Activated CD4-positive, alpha-beta memory T cell treated with anti-CD3 and anti-CD28 coated beads, Interleukin-2, amount 10 ng/mL, durations not matched to agents 7 days and 5 days (primary cell): ENCODE measurements around the gene SIM2. TPM values are rescaled to one million over a fixed set of nuclear protein-coding genes. Genes with fewer than 3 reads are reported as not detected.

Source experiments
- CTCF ChIA-PET: fragments of 350-600 bp; sonication (Branson Sonifier 250); formaldehyde crosslinking; loops from one replicate; lab custom pipeline; 2021; ENCODE audit warnings: antibody characterized with exemption, inconsistent platforms; lab: Charles Lee
- POLR2A ChIA-PET: fragments of 350-600 bp; sonication (Branson Sonifier 250); formaldehyde crosslinking; loops from one replicate; lab custom pipeline; 2021; ENCODE audit warnings: antibody characterized with exemption; lab: Charles Lee
- DNase-seq: peaks from one replicate; pipeline ENCODE4 v3.0.0-alpha.2; 2020
- H3K27ac Mint-ChIP-seq: one replicate; pipeline ENCODE4 v1.8.0; 2021; ENCODE audit warnings: mild to moderate bottlenecking, mixed read lengths
- H3K27me3 Mint-ChIP-seq: one replicate; pipeline ENCODE4 v1.8.0; 2021; ENCODE audit warnings: mixed read lengths
- H3K36me3 Mint-ChIP-seq: one replicate; pipeline ENCODE4 v1.8.0; 2021; ENCODE audit warnings: low read depth, mixed read lengths
- H3K4me1 Mint-ChIP-seq: one replicate; pipeline ENCODE4 v1.8.0; 2021; ENCODE audit warnings: mixed read lengths
- H3K4me3 Mint-ChIP-seq: one replicate; pipeline ENCODE4 v1.8.0; 2021; ENCODE audit warnings: mild to moderate bottlenecking, mixed read lengths
- H3K9me3 Mint-ChIP-seq: one replicate; pipeline ENCODE4 v1.8.0; 2021; ENCODE audit warnings: mixed read lengths
- total RNA-seq, 2 experiments: library from RNA; stranded (reverse); gene quantifications; one replicate each; pipeline ENCODE4 v1.2.3, GENCODE V29; 2021

Gene SIM2
- total RNA-seq, 2 experiments from 2014 or later: 0.55 to 0.68 TPM

- ChIA-PET POLR2A (no interaction called here), CTCF (no interaction called here)
- no peak for DNase-seq
- Mint-ChIP-seq H3K36me3 (peaks cover 4% of the 10 kb centered on the region), H3K27me3 (peaks cover 88% of the 10 kb centered on the region), H3K4me3 (no peak overlapping the region), H3K27ac (no peak overlapping the region), H3K9me3 (no peaks in the 10 kb centered on the region), H3K4me1 (peaks cover 4% of the 10 kb centered on the region)
These were observed 6.6 kb upstream of the SIM2 start for GRCh38 chr21:36692114-36692834.

- DNase-seq: no peak
- H3K27ac Mint-ChIP-seq: no peak overlapping the region
- H3K36me3 Mint-ChIP-seq: peaks cover 4% of the 10 kb centered on the region
- H3K4me3 Mint-ChIP-seq: no peak overlapping the region
- CTCF ChIA-PET: no interaction called here
- H3K27me3 Mint-ChIP-seq: peaks cover 91% of the 10 kb centered on the region
- H3K4me1 Mint-ChIP-seq: peaks cover 4% of the 10 kb centered on the region
- POLR2A ChIA-PET: no interaction called here
- H3K9me3 Mint-ChIP-seq: no peaks in the 10 kb centered on the region
These were observed 6.0 kb upstream of the SIM2 start for GRCh38 chr21:36692835-36693488.

- H3K27me3 Mint-ChIP-seq: peaks cover 91% of the 10 kb centered on the region
- no peaks in the 10 kb centered on the region for H3K9me3 Mint-ChIP-seq
- peaks cover 4% of the 10 kb centered on the region for H3K36me3 Mint-ChIP-seq
- POLR2A ChIA-PET: no interaction called here
- no peak overlapping the region for H3K27ac Mint-ChIP-seq
- H3K4me1 Mint-ChIP-seq: peaks cover 4% of the 10 kb centered on the region
- CTCF ChIA-PET: no interaction called here
- DNase-seq: no peak
- H3K4me3 Mint-ChIP-seq: no peak overlapping the region
These were observed 5.4 kb upstream of the SIM2 start for GRCh38 chr21:36693489-36694030.

- POLR2A ChIA-PET: no interaction called here
- Mint-ChIP-seq H3K27me3 (peaks cover 89% of the 10 kb centered on the region), H3K4me1 (peaks cover 4% of the 10 kb centered on the region), H3K27ac (no peak overlapping the region), H3K9me3 (no peaks in the 10 kb centered on the region), H3K36me3 (peaks cover 4% of the 10 kb centered on the region), H3K4me3 (peak overlapping the region; percentile 1)
- DNase-seq: no peak
- CTCF ChIA-PET: no interaction called here
These were observed 4.8 kb upstream of the SIM2 start for GRCh38 chr21:36694031-36694515.

GRCh38 chr21:36694593-36695282, 4.2 kb upstream of the SIM2 start:
- H3K27ac Mint-ChIP-seq: peak overlapping the region; percentile 16
- ChIA-PET CTCF (no interaction called here), POLR2A (no interaction called here)
- peaks cover 4% of the 10 kb centered on the region for H3K4me1 Mint-ChIP-seq
- DNase-seq: no peak
- H3K27me3 Mint-ChIP-seq: peaks cover 82% of the 10 kb centered on the region
- H3K36me3 Mint-ChIP-seq: peaks cover 4% of the 10 kb centered on the region
- no peaks in the 10 kb centered on the region for H3K9me3 Mint-ChIP-seq
- no peak overlapping the region for H3K4me3 Mint-ChIP-seq

GRCh38 chr21:36695283-36695634, 3.7 kb upstream of the SIM2 start:
- no peaks in the 10 kb centered on the region for H3K9me3 Mint-ChIP-seq
- peaks cover 4% of the 10 kb centered on the region for H3K36me3 Mint-ChIP-seq
- no peak overlapping the region for H3K4me3 Mint-ChIP-seq
- POLR2A ChIA-PET: no interaction called here
- H3K4me1 Mint-ChIP-seq: peaks cover 8% of the 10 kb centered on the region
- CTCF ChIA-PET: no interaction called here
- peak overlapping the region; percentile 16 for H3K27ac Mint-ChIP-seq
- no peak for DNase-seq
- H3K27me3 Mint-ChIP-seq: peaks cover 81% of the 10 kb centered on the region

GRCh38 chr21:36695671-36696389, 3.1 kb upstream of the SIM2 start:
- Mint-ChIP-seq H3K9me3 (no peaks in the 10 kb centered on the region), H3K27ac (no peak overlapping the region), H3K4me3 (no peak overlapping the region), H3K27me3 (peaks cover 82% of the 10 kb centered on the region), H3K4me1 (peaks cover 12% of the 10 kb centered on the region), H3K36me3 (peaks cover 4% of the 10 kb centered on the region)
- ChIA-PET POLR2A (interaction anchor here (1.2 kb wide), 1 partner anchor 15 kb away, joined by 3 read pairs; no protein-coding TSS in a partner anchor), CTCF (no interaction called here)
- no peak for DNase-seq

GRCh38 chr21:36696390-36697059, 2.4 kb upstream of the SIM2 start:
- no peak overlapping the region for H3K4me3 Mint-ChIP-seq
- POLR2A ChIA-PET: interaction anchor here (1.2 kb wide), 1 partner anchor 14 kb away, joined by 3 read pairs; no protein-coding TSS in a partner anchor
- H3K9me3 Mint-ChIP-seq: no peaks in the 10 kb centered on the region
- peaks cover 13% of the 10 kb centered on the region for H3K4me1 Mint-ChIP-seq
- DNase-seq: no peak
- CTCF ChIA-PET: interaction anchor here (0.6 kb wide), 1 partner anchor 62 kb away, joined by 4 read pairs; no protein-coding TSS in a partner anchor
- H3K27ac Mint-ChIP-seq: no peak overlapping the region
- H3K27me3 Mint-ChIP-seq: peaks cover 80% of the 10 kb centered on the region
- H3K36me3 Mint-ChIP-seq: peaks cover 4% of the 10 kb centered on the region

GRCh38 chr21:36697060-36697850, 1.7 kb upstream of the SIM2 start:
- Mint-ChIP-seq H3K27ac (no peak overlapping the region), H3K36me3 (peaks cover 4% of the 10 kb centered on the region), H3K9me3 (no peaks in the 10 kb centered on the region), H3K4me3 (no peak overlapping the region), H3K4me1 (peaks cover 13% of the 10 kb centered on the region), H3K27me3 (peaks cover 80% of the 10 kb centered on the region)
- POLR2A ChIA-PET: interaction anchor here (1.2 kb wide), 1 partner anchor 13 kb away, joined by 3 read pairs; no protein-coding TSS in a partner anchor
- no peak for DNase-seq
- CTCF ChIA-PET: no interaction called here

GRCh38 chr21:36697851-36698384, 997 bp upstream of the SIM2 start:
- no peaks in the 10 kb centered on the region for H3K9me3 Mint-ChIP-seq
- peaks cover 80% of the 10 kb centered on the region for H3K27me3 Mint-ChIP-seq
- no peak for DNase-seq
- H3K27ac Mint-ChIP-seq: no peak overlapping the region
- H3K36me3 Mint-ChIP-seq: peaks cover 4% of the 10 kb centered on the region
- ChIA-PET POLR2A (no interaction called here), CTCF (no interaction called here)
- H3K4me3 Mint-ChIP-seq: no peak overlapping the region
- H3K4me1 Mint-ChIP-seq: peaks cover 11% of the 10 kb centered on the region

GRCh38 chr21:36698385-36698980, 432 bp upstream of the SIM2 start:
- DNase-seq: no peak
- CTCF ChIA-PET: no interaction called here
- Mint-ChIP-seq H3K9me3 (no peaks in the 10 kb centered on the region), H3K27ac (no peak overlapping the region), H3K36me3 (peaks cover 4% of the 10 kb centered on the region), H3K27me3 (peaks cover 82% of the 10 kb centered on the region), H3K4me3 (no peak overlapping the region), H3K4me1 (peaks cover 11% of the 10 kb centered on the region)
- POLR2A ChIA-PET: no interaction called here
